ENCODE measurements around the gene BCAS4. TPM values are rescaled to one million over a fixed set of nuclear protein-coding genes. Genes with fewer than 3 reads are reported as not detected.

The BCAS4 gene
- total RNA-seq, 1 experiment from 2014 or later: 9.5 TPM

- DNase-seq (ENCODE audit: extremely low read depth, low read depth): no peak
These were observed 103.6 kb downstream of the BCAS4 start for GRCh38 chr20:50898475-50898874.

DNA sequence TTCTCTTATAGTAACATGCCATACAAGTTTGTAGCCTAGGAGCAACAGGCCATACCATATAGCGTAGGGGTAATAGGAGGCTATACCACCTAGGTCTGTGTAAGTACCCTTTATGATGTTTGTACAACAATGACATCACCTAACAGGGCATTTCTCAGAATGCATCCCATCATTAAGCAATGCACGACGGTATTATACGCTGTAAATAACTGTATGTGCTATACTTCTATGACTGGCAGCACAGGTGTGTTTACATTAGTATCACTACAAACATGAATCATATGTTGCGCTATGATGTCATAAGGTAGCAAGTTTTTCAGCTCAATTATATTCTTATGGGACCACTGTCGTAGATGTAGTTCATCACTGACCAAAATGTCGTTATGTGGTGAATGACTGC is 105.4 kb downstream of the BCAS4 start:
- no peak for DNase-seq (ENCODE audit: extremely low read depth, low read depth)

- no peak for DNase-seq (ENCODE audit: extremely low read depth, low read depth)
These were observed 106.4 kb downstream of the BCAS4 start for GRCh38 chr20:50901301-50901700.

- DNase-seq (ENCODE audit: extremely low read depth, low read depth): no peak
These were observed 108.6 kb downstream of the BCAS4 start for GRCh38 chr20:50903353-50904051.

DNA sequence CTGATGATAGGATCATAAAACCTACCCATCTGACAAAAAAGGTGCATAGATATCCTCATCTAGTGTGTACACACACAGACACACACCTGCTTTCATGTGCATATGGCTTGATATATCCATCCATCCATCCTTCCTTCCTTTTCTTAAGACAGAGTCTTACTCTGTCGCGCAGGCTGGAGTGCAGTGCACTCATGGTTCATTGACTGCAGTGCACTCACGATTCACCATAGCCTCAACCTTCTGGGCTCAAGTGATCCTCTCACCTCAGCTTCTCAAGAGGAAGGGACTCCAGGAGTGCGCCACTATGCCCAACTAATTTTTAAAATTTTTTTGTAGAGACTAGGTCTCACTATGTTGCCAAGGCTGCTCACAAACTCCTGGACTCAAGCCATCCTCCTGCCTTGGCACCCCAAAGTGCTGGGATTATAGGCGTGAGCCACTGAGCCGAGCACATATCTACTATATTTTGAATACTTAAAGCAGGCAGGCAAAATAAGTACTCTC is 109.3 kb downstream of the BCAS4 start:
- DNase-seq (ENCODE audit: extremely low read depth, low read depth): no peak

DNA sequence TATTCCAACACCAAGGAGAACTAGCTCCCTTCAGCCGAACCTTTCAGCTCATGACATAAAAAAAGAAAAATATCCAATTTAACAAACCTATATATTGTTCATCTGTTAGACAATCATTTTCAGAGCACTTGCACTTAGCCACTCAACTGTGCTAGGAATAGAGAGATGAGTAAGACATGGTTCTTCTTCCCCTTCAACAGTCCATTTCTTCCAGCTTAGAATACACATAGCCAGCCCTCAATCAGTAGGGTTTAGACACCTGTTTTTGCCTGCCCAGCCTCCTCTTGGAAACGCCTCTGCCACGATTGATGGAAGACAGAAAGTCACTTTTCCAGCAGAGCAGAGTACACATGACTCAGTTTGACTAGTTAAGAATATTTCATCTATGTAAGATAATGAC is 114.6 kb downstream of the BCAS4 start:
- DNase-seq (ENCODE audit: extremely low read depth, low read depth): no peak

DNA sequence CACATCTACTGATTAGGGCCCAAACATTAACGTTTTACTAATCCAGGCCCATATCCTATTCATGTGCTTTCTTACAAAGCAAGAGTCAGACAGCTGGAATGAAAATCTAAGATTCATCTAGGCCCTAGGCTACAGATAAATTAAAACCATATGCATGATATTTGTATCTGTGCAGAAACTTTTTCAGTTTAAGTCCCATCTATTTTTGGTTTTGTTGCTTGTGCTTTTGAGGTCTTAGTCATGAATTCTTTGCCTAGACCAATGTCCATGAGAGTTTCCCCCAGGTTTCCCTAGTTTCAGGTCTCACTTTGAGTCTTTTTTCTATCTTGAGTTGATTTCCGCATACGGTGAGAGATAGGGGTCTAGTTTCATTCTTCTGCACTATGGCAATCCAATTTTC is 116.2 kb downstream of the BCAS4 start:
- DNase-seq (ENCODE audit: extremely low read depth, low read depth): no peak

DNA sequence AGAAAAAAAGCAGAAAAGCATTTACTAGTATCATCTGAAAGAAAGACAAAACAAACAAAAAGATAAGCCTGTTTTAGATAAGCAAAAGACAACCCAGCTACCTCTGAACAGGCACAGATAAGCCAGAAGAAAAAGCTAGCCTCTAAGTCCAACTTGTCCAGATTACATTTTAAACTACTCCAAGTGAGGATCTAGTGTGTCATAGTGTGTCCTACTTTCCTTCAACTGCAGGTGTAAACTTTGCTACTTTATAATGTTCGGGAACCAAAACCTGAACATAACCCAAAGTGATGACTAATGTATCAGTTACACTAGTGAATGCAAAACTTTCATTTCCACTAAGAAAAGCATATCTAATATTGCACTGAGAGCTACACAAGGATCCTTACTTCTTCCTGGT is 116.9 kb downstream of the BCAS4 start:
- no peak for DNase-seq (ENCODE audit: extremely low read depth, low read depth)

DNA sequence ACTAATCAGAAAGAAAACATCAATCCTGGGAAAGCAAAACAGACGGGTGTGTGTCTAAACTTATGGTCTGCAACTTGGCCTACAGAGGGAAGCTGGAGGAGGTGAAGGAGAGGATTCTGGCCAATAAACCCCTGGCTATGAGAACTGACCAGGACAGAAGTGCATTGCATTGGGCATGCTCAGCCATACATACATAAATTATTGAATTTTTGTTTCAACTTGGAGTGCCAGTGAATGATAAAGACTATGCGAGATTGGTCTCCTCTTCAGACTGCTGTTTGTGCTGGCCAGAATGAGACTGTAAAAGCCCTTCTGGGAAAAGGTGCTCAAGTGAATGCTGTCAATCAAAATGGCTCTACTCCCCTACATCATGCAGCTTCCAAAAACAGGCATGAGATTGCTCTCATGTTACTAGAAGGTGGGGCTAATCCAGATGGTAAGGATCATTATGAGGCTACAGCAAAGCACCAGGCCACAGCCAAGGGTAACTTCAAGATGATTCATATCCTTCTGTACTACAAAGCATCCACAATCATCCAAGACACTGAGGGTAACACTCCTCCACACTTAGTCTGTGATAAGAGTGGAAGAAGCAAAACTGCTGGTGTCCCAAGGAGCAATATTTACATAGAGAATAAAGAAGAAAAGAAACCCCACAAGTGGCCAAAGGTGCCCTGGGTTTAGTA is 119.0 kb downstream of the BCAS4 start:
- DNase-seq (ENCODE audit: extremely low read depth, low read depth): no peak

DNA sequence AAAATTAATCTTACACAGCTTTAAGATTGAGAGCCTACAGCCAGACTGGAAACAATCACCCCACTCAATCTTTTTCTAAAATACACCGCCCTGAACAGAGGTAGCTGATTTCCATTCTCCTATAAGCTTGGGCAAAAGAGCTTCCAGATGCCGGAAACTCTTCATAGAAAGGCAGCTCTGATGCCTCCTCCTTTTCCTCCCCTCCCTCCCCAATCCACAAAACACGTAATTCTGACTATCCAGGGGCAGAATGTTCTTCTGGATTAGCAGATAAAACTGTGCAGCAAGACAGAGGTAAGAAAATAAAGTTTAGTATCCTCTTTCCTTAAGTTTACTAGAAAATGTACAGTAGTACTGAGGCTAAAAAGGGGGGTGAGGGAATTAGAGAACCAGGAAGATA is 120.6 kb downstream of the BCAS4 start:
- no peak for DNase-seq (ENCODE audit: extremely low read depth, low read depth)

GRCh38 chr20:50916257-50916656 is 121.4 kb downstream of the BCAS4 start:
- DNase-seq (ENCODE audit: extremely low read depth, low read depth): no peak

GRCh38 chr20:50916934-50917333 is 122.1 kb downstream of the BCAS4 start:
- DNase-seq (ENCODE audit: extremely low read depth, low read depth): no peak

DNA sequence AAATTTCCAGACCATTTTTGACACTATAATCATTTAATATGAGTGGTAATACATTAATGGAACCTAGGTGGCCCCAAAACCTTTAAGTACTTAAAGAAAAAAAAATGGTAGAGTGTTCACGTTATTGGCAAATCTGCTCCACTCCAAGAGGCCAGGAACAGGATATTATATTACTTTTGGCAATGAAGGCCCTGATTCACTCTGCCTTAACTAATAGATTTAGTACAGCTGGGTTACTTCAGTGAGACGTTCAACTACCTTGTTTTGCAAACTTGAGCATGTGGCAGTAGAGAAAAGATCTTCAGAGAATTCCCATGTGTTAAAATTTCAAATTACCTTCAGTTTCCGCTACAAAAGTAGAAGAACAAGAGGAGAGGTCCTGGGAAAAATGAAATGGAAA is 123.5 kb downstream of the BCAS4 start:
- DNase-seq (ENCODE audit: extremely low read depth, low read depth): no peak

DNA sequence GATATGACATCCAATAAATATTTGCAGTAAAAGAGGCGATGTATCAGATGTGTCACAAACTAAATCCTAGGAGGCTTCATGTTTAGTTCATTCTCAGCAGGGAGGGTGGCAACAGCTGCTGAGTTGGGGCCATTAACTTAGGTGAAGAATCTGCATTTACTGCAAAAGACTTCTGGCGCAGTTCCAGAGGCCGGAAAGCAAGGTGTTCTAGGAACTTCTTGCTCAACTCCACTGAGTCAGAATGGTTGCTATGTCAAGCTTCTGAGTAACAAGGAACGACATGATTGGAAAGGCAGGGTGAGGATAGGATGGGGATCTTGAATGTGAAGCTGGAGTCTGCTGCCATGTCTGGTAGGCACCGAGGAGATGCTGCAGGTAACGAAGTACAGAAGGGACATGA is 124.7 kb downstream of the BCAS4 start:
- no peak for DNase-seq (ENCODE audit: extremely low read depth, low read depth)

DNA sequence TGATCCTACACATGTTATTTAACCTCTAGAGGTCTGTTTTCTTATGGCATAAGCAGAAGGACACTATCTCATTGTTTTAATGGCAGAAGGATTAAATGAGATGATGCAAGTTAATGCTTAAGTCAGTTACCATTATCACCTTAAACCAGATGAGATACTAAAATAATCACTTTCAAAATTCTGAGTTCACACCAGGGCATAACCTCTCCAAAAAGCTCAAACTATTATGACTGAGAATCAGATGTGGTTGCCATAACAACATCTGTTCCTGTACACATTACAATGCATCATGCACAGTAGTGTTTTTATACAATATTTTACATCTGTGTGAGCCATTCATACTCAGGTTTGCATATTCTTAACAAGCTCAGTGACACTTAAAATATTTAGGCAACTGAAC is 126.1 kb downstream of the BCAS4 start:
- no peak for DNase-seq (ENCODE audit: extremely low read depth, low read depth)

DNA sequence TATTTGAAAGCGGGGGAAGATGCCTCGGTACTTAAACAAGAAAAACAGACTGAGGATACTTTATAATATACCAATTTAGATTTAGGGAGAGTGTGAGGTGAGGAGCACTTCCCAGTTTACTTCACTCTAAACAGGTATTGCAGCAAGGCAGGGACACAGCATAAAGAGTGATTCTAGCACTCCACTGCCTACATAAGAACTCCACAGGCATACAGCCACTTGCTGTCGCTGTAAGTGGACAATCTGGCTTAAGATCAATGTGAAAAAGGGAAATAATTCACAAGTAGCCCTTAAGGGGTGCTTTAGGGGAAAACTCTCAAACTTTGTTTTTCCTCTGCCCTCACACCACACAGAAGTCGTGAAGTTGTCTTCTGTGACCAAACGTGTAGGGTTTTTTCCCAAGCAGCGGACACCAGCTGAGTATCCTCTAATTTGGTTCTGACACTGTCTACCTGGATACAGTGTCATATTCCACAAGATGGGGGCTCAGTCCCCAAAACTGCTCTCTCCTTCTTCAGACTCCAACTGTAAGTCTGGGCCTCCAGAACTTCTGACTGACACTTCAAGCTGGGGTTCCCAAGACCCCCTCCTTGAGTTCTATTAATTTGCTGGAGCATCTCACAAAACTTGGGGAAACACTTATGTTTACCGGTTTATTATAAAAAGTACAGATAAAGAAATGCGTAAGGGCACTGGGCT is 127.1 kb downstream of the BCAS4 start:
- DNase-seq (ENCODE audit: extremely low read depth, low read depth): no peak

- no peak for DNase-seq (ENCODE audit: extremely low read depth, low read depth)
These were observed 129.5 kb downstream of the BCAS4 start for GRCh38 chr20:50924261-50924920.

DNA sequence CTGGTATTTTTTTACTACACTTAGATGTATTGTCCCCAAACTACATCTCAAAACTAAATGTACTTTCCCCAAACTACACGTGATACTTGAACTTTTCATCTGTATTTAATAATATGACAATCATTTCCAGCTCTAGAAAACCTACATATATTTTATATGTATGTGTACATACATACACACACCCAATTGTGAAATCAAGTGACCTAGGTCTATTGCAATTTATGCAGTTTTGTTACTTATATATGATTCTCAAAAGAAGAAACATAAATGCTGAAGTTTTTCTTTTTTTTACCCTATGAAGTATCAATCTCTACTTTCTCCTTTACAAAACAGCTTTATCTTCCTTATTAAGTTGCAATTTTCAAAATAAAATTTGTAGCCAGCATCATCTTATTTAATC is 131.7 kb downstream of the BCAS4 start:
- DNase-seq (ENCODE audit: extremely low read depth, low read depth): no peak
